ENCODE measurements around the gene LPP.

The LPP gene

GRCh38 chr3:188516515-188516914 lies 362.6 kb downstream of the LPP start:
- TF ChIP-seq POLR2A (IDR thresholded peaks at IDR 0.05; ENCODE audit: low read depth, low read length) (no peak), POLR2AphosphoS5 (IDR thresholded peaks at IDR 0.05; ENCODE audit: low read depth, low read length) (no peak), TAF1 (IDR thresholded peaks at IDR 0.05; ENCODE audit: borderline replicate concordance, low read depth, low read length) (no peak)
- DNase-seq (ENCODE audit: insufficient read length) (no peak), FAIRE-seq (no peak)

DNA sequence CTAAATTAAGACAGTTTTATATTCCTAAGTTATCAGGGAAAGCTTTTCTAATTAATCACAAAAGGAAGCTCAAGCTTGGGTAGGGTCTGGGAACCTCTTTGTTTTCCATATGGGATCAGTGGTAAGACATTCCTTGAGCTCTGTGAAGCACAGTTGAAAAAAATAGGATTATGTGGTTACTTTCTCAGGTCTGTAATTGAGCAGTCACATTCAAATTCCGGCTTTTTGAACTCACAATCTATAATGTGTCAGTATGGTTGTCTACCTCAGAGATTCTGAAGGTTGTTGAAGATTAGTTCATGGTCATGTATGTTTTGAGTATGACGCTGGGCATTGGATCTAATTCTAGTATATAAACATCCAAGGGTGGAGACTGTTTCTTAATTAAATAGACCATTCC lies 364.5 kb downstream of the LPP start:
- no peak for FAIRE-seq
- TF ChIP-seq POLR2A (IDR thresholded peaks at IDR 0.05; ENCODE audit: low read depth, low read length) = no peak
- TF ChIP-seq POLR2AphosphoS5 (IDR thresholded peaks at IDR 0.05; ENCODE audit: low read depth, low read length) = no peak
- TF ChIP-seq TAF1 (IDR thresholded peaks at IDR 0.05; ENCODE audit: borderline replicate concordance, low read depth, low read length) = no peak
- no peak for DNase-seq (ENCODE audit: insufficient read length)

GRCh38 chr3:188518835-188519452 lies 365.0 kb downstream of the LPP start:
- TF ChIP-seq TAF1 (IDR thresholded peaks at IDR 0.05; ENCODE audit: borderline replicate concordance, low read depth, low read length) (no peak), POLR2AphosphoS5 (IDR thresholded peaks at IDR 0.05; ENCODE audit: low read depth, low read length) (no peak), POLR2A (IDR thresholded peaks at IDR 0.05; ENCODE audit: low read depth, low read length) (no peak)
- no peak for DNase-seq (ENCODE audit: insufficient read length)
- no peak for FAIRE-seq

GRCh38 chr3:188520466-188520865 lies 366.5 kb downstream of the LPP start:
- TF ChIP-seq POLR2AphosphoS5 (IDR thresholded peaks at IDR 0.05; ENCODE audit: low read depth, low read length) = no peak
- no peak for TF ChIP-seq TAF1 (IDR thresholded peaks at IDR 0.05; ENCODE audit: borderline replicate concordance, low read depth, low read length)
- TF ChIP-seq POLR2A (IDR thresholded peaks at IDR 0.05; ENCODE audit: low read depth, low read length) = no peak
- DNase-seq (ENCODE audit: insufficient read length) = no peak
- FAIRE-seq = no peak

- TF ChIP-seq POLR2A (IDR thresholded peaks at IDR 0.05; ENCODE audit: low read depth, low read length) (no peak), TAF1 (IDR thresholded peaks at IDR 0.05; ENCODE audit: borderline replicate concordance, low read depth, low read length) (no peak), POLR2AphosphoS5 (IDR thresholded peaks at IDR 0.05; ENCODE audit: low read depth, low read length) (no peak)
- DNase-seq (ENCODE audit: insufficient read length) (no peak), FAIRE-seq (no peak)
These were observed 368.2 kb downstream of the LPP start for GRCh38 chr3:188522115-188522514.

- DNase-seq (ENCODE audit: insufficient read length) = no peak
- TF ChIP-seq POLR2AphosphoS5 (IDR thresholded peaks at IDR 0.05; ENCODE audit: low read depth, low read length) (no peak), POLR2A (IDR thresholded peaks at IDR 0.05; ENCODE audit: low read depth, low read length) (no peak), TAF1 (IDR thresholded peaks at IDR 0.05; ENCODE audit: borderline replicate concordance, low read depth, low read length) (no peak)
- FAIRE-seq = no peak
These were observed 369.3 kb downstream of the LPP start for GRCh38 chr3:188523291-188523690.

DNA sequence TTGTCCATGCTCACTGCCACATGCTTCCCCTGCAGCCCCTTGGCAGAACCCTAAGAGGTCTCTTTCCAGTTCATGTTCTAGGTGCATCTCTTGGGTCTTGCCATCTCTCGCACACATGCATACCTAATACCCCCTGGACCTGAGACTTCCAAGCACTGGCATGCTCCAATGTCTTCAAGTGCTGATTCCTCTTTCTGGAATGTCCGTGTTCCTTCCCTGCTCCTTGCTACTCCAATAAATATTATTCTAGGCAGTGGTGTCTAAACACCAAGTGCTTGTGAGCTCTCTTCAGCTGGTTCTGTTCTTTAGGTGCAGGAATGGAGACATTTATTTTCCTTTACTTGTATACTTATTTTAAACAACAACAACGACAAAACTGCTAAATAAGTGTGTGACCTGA lies 370.1 kb downstream of the LPP start:
- DNase-seq (ENCODE audit: insufficient read length) (no peak), FAIRE-seq (no peak)
- TF ChIP-seq POLR2A (IDR thresholded peaks at IDR 0.05; ENCODE audit: low read depth, low read length) = no peak
- no peak for TF ChIP-seq POLR2AphosphoS5 (IDR thresholded peaks at IDR 0.05; ENCODE audit: low read depth, low read length)
- no peak for TF ChIP-seq TAF1 (IDR thresholded peaks at IDR 0.05; ENCODE audit: borderline replicate concordance, low read depth, low read length)

DNA sequence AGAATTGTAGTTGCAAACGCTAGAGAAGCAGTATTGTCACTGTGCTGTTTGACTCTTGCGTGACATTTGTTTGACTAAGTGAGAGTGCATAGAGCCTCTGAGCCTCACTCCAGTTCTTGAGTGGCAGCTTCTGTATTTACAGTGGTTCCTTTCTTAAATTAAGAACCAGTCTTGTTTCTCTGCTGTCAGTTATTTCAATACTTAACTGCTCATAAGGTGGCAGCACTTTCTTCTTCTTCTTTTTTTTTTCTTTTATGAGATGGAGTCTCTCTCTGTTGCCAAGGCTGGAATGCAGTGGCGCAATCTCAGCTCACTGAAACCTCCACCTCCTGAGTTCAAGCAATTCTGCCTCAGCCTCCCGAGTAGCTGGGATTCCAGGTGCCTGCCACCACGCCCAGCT lies 372.1 kb downstream of the LPP start:
- FAIRE-seq = no peak
- DNase-seq (ENCODE audit: insufficient read length) = no peak

DNA sequence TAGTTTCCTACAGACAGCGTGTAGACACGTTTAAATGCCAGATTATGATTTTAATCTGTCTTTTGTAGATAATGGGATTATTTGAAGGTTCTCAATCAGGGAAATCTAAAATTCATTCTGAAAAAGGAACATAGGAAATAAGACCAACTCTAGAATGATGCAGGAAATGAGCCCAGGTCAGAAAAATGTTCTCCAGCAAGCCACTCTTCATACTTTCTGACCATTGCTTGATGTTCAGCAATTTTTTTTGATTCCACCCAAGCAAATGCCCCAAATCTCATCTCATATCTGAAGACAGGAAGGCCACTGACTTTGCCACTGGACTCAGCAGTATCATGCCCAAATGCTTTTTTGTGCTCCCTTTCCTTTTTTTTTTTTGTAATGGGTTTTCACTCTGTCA lies 373.4 kb downstream of the LPP start:
- no peak for TF ChIP-seq POLR2A (IDR thresholded peaks at IDR 0.05; ENCODE audit: low read depth, low read length)
- no peak for DNase-seq (ENCODE audit: insufficient read length)
- no peak for FAIRE-seq

More for the DNA sequence above, 372.1 kb downstream of the LPP start:
- no peak for TF ChIP-seq POLR2AphosphoS5 (IDR thresholded peaks at IDR 0.05; ENCODE audit: low read depth, low read length)
- no peak for TF ChIP-seq TAF1 (IDR thresholded peaks at IDR 0.05; ENCODE audit: borderline replicate concordance, low read depth, low read length)
- TF ChIP-seq POLR2A (IDR thresholded peaks at IDR 0.05; ENCODE audit: low read depth, low read length) = no peak

DNA sequence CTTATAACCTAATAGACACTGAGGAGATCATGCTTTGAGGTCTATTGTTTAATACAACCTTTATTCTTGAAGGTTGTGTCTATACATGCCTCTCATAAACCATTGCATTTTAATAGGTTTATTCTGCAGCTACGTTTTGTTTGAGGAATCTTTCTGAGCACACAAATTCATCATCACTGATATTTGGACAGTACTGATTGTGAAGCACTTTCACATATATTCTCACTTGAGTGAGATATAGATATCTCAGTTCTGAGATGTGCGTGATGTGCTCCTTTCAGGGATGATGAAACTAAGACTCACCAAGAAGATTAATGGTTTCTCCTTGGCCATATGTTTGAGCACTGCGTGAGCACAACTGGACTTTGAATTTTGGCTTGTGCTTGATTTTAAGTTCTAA lies 374.4 kb downstream of the LPP start:
- no peak for FAIRE-seq

DNA sequence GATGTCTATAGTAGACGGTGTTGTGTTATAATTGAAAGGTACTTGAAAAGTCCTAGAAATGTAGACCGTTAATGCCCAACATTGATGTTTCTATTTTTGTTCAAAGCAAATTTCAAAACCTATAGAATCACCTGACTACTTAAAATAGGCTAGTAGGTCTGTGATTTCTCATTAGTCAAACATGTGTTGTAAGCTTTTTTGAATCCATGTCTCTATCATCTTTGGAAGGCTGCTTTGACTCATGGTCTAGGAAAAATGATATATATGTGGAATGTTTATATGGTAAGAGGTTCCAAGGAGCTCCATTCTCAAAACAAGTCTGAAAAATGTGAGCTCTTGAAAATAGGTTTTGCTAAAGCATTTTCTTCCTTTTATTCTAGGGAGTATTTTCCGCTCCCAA lies 375.3 kb downstream of the LPP start:
- FAIRE-seq = no peak
- DNase-seq (ENCODE audit: insufficient read length) = no peak
- TF ChIP-seq POLR2A (IDR thresholded peaks at IDR 0.05; ENCODE audit: low read depth, low read length) (no peak), TAF1 (IDR thresholded peaks at IDR 0.05; ENCODE audit: borderline replicate concordance, low read depth, low read length) (no peak), POLR2AphosphoS5 (IDR thresholded peaks at IDR 0.05; ENCODE audit: low read depth, low read length) (no peak)

More for the DNA sequence above, 374.4 kb downstream of the LPP start:
- no peak for DNase-seq (ENCODE audit: insufficient read length)
- TF ChIP-seq POLR2A (IDR thresholded peaks at IDR 0.05; ENCODE audit: low read depth, low read length) (no peak), TAF1 (IDR thresholded peaks at IDR 0.05; ENCODE audit: borderline replicate concordance, low read depth, low read length) (no peak), POLR2AphosphoS5 (IDR thresholded peaks at IDR 0.05; ENCODE audit: low read depth, low read length) (no peak)

DNA sequence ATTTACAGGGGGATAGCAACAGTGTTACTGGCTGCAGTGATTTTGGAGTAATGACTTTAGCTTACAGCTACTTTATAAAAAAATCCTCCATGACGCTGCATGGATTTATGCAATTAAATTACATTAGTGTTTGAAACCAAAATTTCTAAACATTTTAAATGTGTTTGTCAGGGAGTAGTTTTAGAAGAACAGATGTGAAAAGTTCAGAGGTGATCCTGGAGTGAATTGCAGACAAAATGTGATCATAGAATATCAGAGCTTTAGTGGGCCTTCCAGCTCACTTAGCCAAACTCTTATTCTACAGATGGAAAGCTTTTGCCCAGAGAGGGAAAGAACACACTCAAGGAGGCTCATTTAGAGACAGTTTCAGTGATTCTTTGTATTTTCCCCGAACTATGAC lies 376.3 kb downstream of the LPP start:
- FAIRE-seq (no peak), DNase-seq (ENCODE audit: insufficient read length) (no peak)
- TF ChIP-seq TAF1 (IDR thresholded peaks at IDR 0.05; ENCODE audit: borderline replicate concordance, low read depth, low read length) (no peak), POLR2AphosphoS5 (IDR thresholded peaks at IDR 0.05; ENCODE audit: low read depth, low read length) (no peak), POLR2A (IDR thresholded peaks at IDR 0.05; ENCODE audit: low read depth, low read length) (no peak)

- FAIRE-seq (no peak), DNase-seq (ENCODE audit: insufficient read length) (no peak)
- TF ChIP-seq TAF1 (IDR thresholded peaks at IDR 0.05; ENCODE audit: borderline replicate concordance, low read depth, low read length) (no peak), POLR2A (IDR thresholded peaks at IDR 0.05; ENCODE audit: low read depth, low read length) (no peak), POLR2AphosphoS5 (IDR thresholded peaks at IDR 0.05; ENCODE audit: low read depth, low read length) (no peak)
These were observed 377.3 kb downstream of the LPP start for GRCh38 chr3:188531210-188531609.
